Inflammatory macrophage (primary cell): ENCODE data around the gene KLHL17.
A peak's percentile ranks its signal among the peaks of the same experiment; 100 is the strongest.
"Not testable (repeated sequence)": the region's sequence is repeated elsewhere in the genome, so short reads cannot be mapped to it uniquely, and the experiment has no call there.

Source experiments
- DNase-seq, 2 donors: peaks; one replicate each; pipeline ENCODE4 v3.0.0-alpha.2; 2020 to 2022

Gene KLHL17

DNA sequence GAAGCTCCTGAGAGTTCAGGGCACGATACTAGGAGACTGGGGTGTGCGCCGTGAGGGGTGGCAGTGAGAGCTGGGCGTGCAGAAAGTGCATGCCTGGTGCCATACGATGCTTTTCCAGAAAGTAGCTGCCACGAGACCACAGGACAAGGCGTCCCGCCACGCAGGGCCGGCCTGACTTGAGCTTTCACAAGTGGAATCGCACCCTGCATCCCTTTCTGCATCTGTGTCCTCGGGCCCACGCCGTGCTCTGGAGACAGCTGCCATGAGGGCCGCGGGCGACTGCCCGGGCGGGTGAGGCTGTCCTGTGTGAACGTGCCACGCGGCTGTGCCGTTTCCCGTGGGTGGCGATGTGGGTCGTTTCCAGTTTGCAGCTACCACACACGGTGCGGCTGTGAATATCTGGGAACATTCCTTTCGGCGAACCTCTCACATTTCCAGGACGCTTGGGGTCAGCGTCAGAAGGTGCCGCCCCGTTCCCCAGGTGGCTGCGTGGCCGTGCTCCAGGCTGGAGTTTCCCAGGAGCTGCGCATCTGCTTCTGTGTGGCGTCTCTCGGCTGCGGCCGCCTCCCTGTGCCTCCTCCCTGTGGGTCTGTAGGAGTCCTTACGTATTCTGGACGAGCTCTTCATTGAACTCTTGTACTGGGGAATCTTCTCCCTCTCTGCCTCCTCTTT lies 22.5 kb downstream of the KLHL17 start:
- no peak for DNase-seq

DNA sequence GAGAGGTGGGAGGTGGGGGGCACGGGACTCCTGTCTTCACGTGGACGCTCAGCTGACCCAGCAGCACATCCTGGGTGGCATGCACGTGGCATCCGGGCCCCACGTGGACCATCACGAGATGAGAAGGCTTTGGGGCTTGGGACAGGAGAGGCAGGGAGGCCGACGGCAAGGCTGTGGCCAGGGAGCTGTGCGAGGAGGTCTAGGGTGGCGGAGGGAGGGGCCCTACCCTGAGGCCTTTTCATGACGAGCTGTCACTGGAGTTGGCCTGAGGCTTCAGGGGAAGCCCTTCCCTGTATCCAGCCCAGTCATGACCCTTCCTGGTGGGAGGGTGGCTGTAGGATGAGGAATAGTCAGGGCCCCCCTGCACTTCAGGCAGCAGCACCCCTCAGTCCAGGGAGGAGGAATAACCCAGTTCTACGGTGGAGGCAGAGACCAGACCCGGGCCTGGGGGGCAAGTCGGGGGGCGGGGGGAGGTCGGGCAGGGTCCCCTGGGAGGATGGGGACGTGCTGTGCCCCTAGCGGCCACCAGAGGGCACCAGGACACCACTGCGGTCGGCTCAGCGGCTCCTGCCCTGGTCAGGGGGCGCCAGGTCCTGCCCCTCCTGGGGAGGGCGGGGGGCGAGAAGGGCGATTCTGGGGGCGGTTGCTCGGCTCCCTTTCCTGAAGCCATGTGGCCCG lies 23.6 kb downstream of the KLHL17 start:
- DNase-seq = no peak

- DNase-seq = no peak
These were observed 24.1 kb downstream of the KLHL17 start for GRCh38 chr1:984476-984814.

- DNase-seq = no peak
These were observed 24.7 kb downstream of the KLHL17 start for GRCh38 chr1:985126-985525.

DNA sequence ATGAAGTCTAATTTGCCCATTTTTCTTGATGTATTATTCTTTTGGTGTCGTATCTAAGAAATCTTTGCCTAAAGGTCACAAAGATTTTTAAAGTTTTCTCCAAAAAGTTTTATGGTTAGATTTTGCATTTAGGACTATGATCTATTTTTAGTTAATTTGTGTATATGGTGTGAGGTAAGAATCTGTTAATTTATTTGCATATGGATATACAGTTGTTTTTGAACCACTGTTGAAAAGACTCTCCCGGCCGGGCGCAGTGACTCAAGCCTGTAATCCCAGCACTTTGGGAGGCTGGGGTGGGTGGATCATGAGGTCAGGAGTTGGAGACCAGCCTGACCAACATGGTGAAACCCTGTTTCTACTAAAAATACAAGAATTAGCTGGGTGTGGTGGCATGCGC lies 27.7 kb downstream of the KLHL17 start:
- not testable (repeated sequence) for DNase-seq

GRCh38 chr1:991275-991674 lies 30.9 kb downstream of the KLHL17 start:
- DNase-seq = not testable (repeated sequence)

DNA sequence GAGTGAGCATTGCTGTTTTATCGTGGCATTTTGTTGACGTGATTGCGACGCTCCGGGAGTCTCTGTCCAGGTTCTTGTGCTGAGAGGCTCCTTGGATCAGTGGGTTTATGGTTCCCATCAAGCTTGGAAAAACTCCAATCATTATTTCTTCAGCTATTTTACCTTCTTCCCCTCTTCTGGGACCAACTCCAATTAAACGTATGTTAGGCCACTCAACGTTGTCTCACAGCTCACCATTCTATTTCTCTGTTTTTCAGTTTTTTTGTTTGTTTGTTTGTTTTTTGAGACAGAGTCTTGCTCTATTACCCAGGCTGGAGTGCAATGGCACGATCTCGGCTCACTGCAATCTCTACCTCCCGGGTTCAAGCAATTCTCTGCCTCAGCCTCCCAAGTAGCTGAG lies 31.5 kb downstream of the KLHL17 start:
- DNase-seq = no peak

- DNase-seq = no peak
These were observed 32.0 kb downstream of the KLHL17 start for GRCh38 chr1:992362-992761.

GRCh38 chr1:993379-993995 lies 33.1 kb downstream of the KLHL17 start:
- DNase-seq = no peak

- not testable (repeated sequence) for DNase-seq
These were observed 34.2 kb downstream of the KLHL17 start for GRCh38 chr1:994546-994945.

GRCh38 chr1:995665-996633 lies 35.6 kb downstream of the KLHL17 start:
- DNase-seq = no peak

- no peak for DNase-seq
These were observed 36.7 kb downstream of the KLHL17 start for GRCh38 chr1:996851-997712.

- DNase-seq = no peak
These were observed 37.3 kb downstream of the KLHL17 start for GRCh38 chr1:997713-997992.

- no peak for DNase-seq
These were observed 37.8 kb downstream of the KLHL17 start for GRCh38 chr1:997993-998744.

- no peak for DNase-seq
These were observed 38.3 kb downstream of the KLHL17 start for GRCh38 chr1:998745-998994.

- DNase-seq = no peak
These were observed 38.8 kb downstream of the KLHL17 start for GRCh38 chr1:998995-999724.

DNA sequence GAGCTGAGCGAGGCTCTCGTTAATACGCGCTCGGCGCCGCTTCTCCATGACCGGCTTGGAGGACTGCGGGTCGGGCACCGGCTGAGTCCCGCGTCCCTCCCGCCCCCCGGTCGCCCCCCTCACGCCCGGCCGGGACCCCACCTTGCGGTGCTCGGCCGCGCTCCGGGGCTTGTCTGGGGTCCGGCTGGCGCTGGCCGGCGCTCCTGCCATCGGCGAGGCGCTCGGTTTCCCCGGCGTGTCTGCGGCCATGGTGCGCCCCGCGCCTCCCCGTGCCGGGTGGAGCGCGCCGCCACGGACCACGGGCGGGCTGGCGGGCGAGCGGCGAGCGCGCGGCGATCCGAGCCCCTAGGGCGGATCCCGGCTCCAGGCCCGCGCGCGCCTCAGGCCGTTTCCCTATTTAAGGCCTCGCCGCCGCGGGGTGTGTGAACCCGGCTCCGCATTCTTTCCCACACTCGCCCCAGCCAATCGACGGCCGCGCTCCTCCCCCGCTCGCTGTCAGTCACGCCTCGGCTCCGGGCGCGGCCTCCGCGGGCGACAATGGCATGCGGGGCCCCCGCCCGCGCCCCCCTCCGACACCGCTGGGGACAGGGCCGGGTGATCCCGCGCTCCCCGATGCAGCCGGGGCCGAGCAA lies 39.5 kb downstream of the KLHL17 start, which contains the start of gene HES4:
Gene HES4, minus strand, starts transcription at position 373 of the 632 bp plus-strand sequence. Its CDS starts 124 bp downstream, at position 249.
- peak; percentile 62 to 77 for DNase-seq

DNA sequence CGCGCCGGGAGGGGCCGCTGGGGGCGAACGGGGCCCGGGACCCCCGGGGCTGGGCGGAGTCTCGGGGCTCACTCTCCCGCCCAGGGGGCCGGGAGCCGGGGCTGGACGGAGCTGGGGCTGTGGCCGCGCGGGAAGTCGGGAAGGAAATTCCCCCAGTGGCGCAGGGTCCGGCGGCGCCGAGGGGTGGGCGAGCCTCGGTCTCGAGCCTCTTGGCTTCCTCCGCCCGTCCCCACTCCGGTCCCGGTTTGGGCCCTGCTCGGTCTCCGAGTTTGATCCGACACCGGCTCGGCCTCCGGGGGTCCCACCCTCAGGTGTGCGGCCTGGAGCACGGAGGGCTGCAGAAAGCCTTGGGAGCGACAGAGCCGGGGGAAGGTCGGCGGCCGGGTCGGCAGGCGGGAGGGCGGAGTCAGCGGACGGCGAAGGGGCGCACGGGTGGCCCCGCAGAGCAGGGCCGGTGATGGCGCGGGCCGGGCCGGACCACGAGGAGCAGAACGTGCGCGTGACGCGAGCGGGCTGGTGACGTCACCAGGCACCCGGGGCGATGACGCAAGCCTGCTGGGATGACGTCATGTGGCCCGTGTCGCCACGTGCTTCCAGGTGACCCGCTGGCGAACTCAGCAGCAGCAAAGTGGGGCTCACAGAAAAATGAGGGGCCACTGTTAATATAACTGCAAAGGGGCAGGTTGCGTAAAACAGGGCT lies 40.1 kb downstream of the KLHL17 start:
- DNase-seq = peak; percentile 49 to 58

DNA sequence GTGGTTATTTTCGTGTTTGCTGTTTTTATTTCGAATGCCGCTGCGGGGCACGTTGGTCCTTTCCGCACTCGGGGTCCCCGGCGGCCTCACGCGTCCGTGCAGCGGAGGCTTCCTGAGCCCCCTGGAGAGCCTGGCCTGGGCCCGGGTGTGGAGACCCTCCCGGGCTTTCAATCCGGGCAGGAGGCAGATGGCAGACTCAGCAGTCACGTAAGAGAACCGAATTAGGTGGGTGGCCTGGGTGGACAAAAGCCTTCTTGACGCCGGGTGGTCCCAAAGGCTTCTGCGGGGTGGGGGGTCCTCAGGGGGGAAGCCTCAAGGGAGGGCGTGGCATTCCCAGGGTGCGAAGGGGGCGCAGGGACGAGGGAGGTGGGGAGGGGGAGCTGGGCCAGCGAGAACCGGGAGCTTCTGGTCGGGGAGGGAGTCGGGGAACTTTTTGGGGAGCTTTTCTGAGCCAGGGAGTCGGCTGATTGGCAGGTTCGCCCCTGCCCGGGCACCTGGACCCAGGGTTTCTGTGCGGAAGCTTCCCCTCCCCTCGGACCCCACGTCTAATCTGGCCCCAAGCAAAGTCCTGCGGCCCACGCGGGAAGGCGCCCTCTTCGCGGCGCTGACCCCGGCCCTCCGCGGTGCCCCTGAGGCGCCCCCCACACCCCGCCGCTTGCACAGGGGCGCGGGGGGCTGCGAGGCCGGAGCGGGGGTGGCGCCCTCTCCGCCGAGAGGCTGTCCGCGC lies 40.8 kb downstream of the KLHL17 start:
- no peak for DNase-seq
